Measurements from ENCODE around the gene FRMD5.

DNA sequence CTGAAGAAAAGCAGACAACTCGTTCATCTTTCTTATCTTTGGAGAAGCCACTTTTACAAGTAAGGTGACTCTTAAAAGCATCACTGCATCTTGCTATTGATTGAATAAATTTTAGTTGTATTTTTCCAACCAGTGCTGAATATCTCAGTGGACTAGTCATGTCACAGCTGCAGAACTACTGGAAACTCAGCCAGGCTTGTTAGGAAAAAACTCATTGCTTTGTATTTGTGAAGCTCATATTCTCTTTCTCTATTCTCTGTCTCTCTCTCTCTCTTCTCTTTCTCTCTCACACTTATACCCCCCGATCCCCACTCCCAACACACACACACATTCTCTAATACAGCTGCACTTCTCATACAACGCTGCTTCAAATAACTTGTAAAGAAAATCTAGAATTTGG, 264.0 kb downstream of the FRMD5 start:
- TF ChIP-seq, protein P1, sequence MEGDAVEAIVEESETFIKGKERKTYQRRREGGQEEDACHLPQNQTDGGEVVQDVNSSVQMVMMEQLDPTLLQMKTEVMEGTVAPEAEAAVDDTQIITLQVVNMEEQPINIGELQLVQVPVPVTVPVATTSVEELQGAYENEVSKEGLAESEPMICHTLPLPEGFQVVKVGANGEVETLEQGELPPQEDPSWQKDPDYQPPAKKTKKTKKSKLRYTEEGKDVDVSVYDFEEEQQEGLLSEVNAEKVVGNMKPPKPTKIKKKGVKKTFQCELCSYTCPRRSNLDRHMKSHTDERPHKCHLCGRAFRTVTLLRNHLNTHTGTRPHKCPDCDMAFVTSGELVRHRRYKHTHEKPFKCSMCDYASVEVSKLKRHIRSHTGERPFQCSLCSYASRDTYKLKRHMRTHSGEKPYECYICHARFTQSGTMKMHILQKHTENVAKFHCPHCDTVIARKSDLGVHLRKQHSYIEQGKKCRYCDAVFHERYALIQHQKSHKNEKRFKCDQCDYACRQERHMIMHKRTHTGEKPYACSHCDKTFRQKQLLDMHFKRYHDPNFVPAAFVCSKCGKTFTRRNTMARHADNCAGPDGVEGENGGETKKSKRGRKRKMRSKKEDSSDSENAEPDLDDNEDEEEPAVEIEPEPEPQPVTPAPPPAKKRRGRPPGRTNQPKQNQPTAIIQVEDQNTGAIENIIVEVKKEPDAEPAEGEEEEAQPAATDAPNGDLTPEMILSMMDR (IDR thresholded peaks at IDR 0.05 in 2 of 3, conservative IDR thresholded peaks at IDR 0.05 in 1 of 3; ENCODE audit: borderline replicate concordance in 1 of 3, insufficient read depth in 1 of 3, low read depth in 2 of 3, low read length in 2 of 3) = no peak
- TF ChIP-seq EZH2phosphoT487 (IDR thresholded peaks at IDR 0.05; ENCODE audit: borderline replicate concordance) = no peak
